DMS53 treated with DMSO at 0.1 percent for 48 hours (cell line): ENCODE measurements around the gene ECT2.
A peak's percentile ranks its signal among the peaks of the same experiment; 100 is the strongest.
"Not testable (repeated sequence)": the region's sequence is repeated elsewhere in the genome, so short reads cannot be mapped to it uniquely, and the experiment has no call there.

Experiments
- DNase-seq: peaks from one replicate; lab custom pipeline; 2025; ENCODE audit not compliant: unreplicated experiment; lab: John Stamatoyannopoulos, UW

ECT2 gene

DNA sequence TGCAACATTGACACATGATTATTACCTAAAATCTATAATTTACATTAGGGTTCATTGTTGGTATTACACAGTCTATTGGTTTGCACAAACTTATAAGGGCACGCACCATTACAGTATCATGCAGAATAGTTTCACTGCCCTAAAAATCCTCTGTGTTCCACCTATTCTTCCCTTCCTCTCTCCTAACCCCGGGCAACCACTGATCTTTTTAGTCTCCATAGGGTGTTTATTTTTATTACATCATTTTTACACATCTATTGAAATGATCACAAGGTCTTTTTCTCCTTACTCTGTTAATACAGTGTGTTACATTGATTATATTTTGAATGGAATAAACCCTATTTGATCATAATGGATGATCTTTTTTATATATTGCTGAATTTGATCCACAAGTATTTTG is 15.5 kb upstream of the ECT2 start:
- DNase-seq: no peak

DNA sequence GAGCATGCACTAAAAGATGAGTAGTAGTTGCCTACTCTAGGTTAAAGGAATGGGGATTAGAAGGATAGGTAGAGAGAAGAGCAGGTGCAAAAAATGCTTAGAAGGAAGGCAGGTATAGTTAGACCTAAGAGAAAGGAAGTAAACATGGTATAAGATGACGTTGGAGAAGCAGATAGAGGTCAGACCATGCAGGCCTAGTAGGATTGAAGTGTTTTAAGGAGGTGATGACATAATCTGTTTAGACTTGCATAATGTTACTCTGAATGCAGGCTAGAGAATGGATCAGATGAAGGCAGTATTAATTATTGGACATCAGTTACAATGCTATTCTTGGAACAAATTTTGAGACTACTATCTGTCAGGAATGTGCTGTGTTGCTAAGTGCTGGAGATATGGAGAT is 11.1 kb upstream of the ECT2 start:
- DNase-seq: no peak

DNA sequence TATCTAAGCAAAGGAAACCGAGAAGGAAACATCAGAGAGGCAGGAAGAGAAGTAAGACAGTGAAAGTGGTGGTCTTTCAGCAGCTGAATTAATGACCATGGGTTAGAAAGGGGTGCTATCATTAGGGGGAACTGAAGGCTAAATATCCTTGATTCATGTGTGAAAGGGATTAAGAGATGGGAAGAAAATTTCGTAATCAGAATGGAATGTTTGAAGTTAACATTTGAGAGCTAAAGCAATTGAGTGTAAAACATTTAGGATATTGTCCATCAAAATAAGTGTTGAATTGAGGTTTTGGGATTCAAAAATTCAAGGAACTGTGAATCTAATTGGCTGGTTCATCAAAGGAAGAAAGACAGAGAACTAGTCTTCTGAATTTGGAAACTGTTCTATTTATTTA is 4.1 kb upstream of the ECT2 start:
- DNase-seq: no peak

DNA sequence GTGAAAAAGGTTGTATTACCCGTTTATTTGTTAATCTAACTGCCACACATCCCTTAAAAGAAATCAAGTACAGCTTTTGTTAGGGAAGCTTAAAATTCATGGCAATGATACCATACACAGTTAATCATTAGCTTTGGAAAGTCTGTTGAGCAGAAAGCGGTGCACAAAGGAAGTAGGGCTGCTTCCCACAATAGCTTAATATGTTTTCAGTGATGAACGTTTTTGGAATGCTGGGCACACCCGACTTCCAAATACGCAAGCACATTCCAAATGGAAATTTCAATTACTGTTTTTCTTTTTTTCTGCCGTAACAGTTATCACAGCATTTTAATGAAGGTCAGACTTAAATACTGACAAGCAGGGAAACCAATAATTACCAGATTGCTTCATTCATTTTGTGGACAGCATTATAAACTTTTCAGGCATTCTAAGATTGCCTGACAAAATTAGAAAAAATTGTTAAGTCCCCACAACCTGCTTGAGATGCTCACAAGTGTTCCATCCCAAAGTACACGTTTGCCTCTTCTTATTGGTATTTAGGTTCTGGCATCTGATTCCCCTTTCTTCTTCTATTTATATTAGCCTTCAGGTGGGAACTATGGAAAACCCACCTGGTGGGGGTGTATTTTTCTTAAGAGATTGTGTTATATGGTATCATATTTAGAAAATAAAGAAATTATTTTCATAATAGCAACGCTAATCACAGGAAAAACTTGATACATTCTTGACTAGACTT is 1.1 kb upstream of the ECT2 start:
- DNase-seq: peak; percentile 90

DNA sequence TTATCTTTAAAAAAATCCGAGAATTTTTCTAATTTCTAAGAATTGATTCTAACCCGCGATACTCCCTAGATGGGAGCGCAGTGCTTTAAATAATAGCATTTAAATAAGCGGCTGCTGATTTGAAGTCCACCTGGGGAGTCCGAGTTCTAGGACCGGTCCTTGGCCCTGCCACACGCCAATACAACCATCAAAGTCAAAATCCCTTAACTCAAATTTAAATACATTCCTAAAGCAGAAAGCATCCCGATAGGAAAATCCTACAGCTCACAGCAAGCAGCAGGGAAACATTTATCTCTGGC is 508 bp upstream of the ECT2 start:
- DNase-seq: no peak

DNA sequence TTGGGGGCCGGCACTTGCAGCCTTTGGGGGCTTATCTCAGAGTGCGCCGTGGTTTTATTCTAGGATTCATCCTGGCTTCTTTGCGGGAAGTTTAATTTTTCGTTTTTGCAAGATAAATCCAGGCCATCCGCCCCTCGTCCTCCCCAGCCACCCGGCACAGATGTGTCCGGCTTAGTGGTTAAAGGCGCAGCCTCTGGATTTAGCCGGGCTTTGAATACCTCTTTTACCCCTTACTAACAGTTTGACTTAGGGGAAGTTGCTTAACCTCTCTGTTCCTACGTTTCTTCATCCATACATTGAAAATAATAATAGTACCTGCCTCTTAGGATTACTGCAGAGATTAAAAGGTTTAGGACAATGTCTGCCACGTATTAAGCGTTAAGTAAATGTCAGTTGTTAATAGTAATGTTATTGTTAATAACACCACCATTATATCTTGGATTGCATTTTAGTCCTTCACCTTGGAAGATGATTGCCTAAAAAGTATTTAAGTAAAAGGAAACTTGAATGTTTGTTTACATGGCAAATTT is 714 bp downstream of the ECT2 start:
- DNase-seq: no peak

DNA sequence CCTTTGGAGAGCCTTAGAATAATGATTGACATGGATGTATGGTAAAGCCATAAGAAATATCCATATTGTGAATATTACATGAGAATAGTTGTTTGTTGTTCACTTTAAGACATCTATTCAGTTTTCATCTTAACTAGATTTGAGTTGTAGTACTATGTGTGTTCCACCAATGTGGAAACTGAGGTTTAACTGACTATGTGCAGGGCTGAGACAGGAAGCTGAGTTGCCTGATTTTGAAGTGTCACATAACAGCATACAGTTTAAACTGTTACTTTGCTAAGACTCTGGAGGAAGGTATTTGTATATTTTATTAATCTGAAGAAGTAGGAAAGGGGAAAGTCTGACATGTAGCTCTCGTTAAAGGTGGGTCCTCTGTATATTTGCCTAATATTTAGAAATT is 2.1 kb downstream of the ECT2 start:
- no peak for DNase-seq

DNA sequence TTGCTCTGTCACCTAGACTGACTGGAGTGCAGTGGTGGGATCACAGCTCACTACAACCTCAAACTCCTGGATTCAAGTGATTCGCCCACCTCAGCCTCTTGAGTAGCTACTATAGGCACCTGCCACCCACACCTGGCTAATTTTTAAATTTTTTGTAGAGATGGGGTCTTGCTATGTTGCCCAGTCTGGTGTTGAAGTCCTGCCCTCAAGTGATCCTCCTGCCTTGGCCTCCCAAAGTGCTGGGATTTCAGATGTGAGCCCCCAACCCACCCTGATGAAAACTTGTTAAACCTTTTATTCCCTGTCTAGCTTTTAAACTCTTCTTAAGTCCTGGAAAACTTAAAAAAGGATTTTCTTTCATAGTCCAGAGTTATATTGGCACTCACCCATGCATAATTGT is 2.6 kb downstream of the ECT2 start:
- no peak for DNase-seq

DNA sequence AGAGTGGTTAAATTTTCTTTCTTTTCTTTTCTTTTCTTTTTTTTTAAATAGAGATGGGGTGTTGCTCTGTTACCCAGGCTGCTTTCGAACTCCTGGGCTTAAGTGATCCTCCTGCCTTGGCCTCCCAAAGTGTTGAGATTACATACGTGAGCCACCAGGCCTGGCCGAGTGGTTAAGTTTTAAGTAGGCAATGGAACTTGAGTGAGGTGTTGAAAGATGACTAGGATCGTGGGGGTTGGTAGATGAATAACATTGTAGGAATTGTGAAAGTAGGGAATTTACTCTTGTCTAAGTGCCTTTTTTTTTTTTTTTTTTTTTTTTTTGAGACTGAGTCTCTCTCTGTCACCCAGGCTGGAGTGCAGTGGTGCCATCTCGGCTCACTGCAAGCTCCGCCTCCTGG is 9.9 kb downstream of the ECT2 start:
- not testable (repeated sequence) for DNase-seq

DNA sequence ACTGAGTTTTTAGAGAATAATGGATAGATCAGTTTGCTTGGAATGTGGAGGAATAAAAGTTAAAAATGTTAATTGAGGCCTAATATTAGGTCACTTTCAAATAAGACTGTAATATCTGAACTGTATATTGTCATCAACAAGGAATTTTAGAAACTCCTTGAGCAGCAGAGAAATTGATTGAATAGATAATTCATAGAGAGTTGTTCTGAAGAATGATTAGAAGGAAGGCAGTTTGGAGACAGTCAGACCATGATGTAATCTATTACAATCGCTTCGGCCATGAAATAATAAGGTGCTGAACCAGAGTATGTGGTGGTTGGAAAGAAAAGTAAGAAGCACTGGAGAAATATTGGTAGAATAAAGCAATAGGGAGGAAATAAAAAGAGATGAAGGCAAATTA is 15.7 kb downstream of the ECT2 start:
- no peak for DNase-seq

DNA sequence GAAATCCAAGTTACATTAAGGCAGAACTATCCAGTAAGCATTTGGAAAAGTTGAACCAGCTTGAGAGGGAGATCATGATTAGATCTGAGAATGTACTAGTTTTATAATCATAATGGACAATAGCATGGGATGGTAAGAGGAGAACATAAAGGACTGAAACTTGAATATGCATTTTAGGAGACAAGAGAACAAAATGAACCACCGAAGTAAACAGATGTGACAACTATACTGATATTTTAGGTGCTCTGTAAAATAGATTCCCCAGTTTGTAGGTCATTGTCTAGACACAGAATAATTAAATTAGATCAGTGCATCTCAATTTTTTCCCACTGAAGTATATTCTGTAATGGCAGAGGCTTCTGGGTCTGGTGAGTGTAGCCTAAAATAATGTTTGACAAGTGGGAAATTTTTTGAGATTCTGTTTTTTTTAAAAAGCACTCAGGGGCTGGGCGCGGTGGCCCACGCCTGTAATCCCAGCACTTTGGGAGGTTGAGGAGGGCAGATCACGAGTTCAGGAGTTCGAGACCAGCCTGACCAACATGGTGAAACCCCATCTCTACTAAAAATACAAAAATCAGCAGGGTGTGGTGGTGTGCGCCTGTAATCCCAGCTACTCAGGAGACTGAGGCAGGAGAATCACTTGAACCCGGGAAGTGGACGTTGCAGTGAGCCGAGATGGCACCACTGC is 16.3 kb downstream of the ECT2 start:
- DNase-seq: no peak

DNA sequence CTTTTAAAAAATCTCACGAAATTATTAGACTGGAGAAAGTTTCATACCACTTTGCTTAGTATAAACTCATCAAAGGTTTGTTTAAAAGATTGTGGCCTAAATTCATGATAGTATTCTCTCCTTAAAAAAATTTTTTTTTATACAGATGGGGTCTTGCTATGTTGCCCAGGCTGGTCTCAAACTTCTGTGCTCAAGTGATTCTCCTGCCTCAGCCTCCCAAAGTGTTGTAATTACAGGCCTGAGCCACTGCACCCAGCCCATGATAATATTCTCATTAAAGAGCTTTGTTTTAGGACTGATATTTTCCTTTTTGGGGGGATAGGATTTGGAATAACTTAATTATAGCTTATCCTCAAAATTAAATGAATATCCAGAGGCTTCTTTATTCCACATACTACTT is 19.9 kb downstream of the ECT2 start:
- no peak for DNase-seq

DNA sequence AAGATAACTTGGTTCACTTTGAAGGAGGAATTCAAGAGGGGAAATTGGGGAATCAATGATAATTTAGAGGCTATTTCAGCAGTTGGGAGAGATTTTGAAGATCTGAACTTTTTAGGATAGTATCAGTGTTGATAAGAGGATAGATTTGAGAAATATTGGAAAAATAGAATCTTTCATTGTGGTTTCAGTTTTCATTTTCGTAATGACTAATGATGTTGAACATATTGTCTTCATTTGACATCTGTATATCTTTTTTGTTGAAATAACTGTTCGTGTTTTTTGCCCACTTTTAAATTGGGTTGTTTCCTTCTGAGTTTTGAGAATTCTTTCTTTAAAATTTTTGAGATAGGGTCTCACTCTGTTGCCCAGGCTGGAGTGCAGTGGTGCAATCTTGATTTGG is 21.1 kb downstream of the ECT2 start:
- DNase-seq: no peak

DNA sequence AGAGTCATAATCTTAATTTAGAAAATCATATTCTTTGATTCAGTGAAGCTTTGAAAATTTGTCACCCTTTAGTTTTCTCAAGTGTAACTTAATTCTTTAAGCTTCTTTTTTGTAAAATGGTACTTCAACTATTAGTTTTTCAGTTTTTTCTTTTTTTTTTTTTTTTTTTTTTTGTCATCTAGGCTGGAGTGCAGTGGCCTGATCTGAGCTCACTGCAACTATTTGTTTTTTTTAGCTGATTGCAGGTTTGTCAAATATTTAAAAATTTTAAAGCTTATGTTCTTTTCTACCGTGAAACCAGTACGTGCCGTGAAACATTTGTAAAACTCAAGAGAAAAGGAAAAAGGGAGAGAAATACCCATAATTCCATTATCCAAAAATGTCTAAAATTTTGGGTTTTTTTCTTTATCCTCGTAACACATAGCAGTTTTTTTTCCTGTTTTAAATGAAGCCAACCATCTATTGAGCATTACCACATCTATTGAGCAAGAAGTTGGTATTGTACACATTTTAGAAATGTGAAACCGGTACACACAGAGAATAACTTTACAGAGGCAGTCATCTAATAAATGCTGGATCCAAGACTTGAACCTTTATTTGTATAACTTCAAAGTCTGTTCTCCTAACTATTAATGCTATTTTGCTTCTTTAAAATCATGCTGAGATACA is 25.7 kb downstream of the ECT2 start:
- no peak for DNase-seq

DNA sequence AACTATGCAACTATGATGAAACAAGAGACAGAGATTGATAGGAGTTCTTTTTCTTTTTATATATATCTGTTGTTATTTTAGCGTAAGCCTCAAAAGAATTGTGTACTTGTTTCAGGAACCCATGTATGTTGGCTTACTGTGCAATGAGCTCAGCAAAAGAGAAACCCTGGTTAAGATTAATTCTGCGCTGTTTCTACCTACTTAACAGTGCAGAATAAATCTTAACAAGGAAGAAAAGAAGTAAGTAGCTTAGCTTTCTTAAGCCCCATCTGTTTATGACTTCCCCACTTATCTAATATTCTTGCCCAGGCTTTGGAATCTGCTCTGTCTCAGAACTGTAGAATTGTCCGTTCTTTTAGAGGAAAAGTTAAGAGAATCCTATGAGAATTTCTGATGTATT is 27.4 kb downstream of the ECT2 start:
- DNase-seq: no peak

DNA sequence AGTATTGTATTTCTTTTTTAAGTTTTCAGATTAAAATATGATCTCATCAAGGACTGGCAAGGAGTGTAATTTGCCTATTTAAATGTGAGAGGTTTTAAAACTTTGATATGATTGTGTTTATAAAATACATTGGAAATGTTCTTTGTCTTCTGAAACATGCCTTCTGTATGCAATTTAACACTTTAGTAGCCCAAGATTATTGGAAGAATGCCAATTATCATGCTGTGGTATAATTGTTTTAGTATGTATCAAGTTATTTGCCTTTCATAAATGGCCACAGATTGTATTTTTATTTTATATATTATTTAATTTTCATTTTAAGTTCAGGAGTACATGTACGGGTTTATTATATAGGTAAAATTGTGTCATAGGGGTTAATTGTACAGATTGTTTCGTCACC is 31.7 kb downstream of the ECT2 start:
- DNase-seq: no peak

DNA sequence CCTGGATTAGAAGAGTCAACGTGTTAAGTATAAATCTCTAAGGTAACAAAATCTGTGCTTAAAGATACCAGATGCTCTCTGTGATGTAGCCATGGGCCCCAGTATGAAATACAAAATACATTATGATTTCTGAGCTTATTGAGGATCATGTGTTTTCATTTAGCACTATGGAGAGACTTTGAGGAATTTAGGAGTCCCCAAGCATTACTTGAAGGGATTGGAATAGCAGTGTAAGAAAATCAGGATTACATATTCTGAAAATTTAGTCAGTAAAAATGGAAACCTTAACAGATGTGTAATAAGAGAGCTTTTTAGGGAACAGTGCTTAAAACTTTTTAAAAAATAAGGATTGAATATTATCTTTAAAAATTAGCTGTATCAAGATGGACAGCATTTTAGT is 35.5 kb downstream of the ECT2 start:
- no peak for DNase-seq

DNA sequence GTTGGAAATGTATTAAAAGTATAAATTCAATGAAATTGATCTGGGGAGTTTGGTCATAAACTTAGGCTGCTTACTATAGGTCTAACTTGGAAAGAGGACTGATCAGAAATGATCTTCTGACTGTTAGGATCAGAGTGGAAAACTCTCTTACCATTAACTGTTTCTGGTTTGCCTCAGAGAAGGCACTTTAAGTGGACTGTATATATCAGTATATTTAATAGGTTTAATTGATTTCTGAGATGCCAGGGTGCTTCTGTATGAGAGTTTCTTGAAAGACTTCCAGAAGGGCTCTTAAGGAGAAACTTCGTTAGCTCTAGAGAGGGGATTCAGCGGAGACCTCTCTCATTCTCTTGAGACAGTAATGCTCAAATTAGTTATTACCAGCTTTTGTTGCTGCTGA is 36.5 kb downstream of the ECT2 start:
- DNase-seq: no peak

DNA sequence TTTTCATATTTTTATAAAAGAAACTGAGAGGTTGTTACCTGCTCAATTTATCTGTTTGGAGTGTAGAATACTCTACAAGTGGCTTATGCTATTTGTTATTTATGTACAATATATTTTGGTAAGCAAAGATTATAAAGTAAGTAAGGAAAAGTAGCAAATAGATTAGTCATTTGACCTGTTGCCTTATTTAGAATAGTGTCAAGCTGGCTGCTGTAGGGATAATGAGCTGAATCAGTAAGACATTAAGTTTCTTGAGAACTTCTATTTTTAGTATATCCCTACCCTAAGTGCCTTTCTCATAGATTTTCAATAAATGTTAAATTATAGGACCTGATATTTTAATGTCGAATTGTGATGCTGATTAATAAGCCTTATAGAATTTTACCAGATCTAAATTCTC is 37.2 kb downstream of the ECT2 start:
- DNase-seq: no peak

DNA sequence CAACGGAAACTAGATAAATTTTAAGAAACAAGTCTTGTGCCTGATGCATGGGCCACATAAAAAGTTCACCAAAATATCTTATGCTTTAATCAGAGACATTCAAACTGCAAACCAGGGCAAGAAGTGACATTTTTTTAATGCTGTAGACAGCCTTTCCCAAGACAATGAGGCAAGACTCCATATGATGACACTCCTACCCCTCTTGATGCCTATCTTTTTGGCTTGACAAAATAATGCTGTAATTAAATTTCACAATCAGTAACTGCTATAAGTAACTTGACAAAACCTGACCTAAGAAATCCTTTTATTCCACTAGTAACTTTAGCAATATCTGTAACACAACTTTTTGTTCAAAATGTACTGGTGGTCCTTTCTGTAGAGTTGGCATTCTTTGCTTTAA is 48.7 kb downstream of the ECT2 start:
- DNase-seq: no peak

DNA sequence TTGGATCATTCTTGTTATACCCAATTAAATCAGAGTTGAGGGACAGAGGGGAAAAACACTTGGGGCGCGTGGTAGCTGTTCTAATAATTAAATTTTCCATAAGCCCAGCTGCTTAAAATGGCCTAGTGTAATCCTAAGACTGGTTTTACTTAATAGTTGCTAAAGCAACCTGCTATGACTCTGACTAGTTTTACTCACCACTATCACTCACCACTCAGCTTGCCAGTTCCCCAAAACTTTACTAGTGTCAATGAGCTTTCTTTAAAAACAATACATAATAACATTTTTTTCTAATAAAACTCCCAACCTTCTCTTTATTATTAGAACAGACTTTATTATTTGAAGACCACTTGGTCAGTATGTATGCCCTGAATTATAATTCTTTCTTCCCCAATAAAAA is 49.6 kb downstream of the ECT2 start:
- DNase-seq: no peak

DNA sequence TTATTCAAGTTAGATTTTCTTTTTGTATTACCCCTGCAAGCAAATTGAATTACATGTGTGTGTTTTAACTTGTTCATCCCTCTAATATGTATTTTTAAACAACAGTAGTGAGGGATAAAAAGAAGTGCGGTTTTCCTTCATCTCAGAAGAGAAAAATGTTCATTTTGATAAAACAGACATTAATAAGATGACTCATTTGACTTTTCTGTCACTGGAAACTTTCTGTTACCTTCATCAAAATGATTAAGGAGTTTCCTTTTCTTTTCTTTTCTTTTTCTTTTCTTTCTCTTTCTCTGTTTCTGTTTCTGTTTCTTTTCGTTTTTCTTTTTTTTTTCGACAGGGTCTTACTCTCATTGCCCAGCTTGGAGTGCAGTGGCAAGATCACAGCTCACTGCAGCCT is 53.0 kb downstream of the ECT2 start:
- DNase-seq: no peak
